Lung microvascular endothelial cell (primary cell): ENCODE results near the gene ZBTB5. TPM values are rescaled to one million over a fixed set of nuclear protein-coding genes. Genes with fewer than 3 reads are reported as not detected.
A peak's percentile ranks its signal among the peaks of the same experiment; 100 is the strongest.
"Not testable (repeated sequence)": the region's sequence is repeated elsewhere in the genome, so short reads cannot be mapped to it uniquely, and the experiment has no call there.

Source experiments
- DNase-seq, 2 donors: peaks; one replicate each; pipeline versions ENCODE4 v3.0.0 to v3.0.0-alpha.2; 2010; ENCODE audit warnings: low read depth in 2 of 2
- total RNA-seq: library from RNA; depleted of rRNA; stranded (reverse); fragments of >200 nt; gene quantifications from 2 replicates; pipeline ENCODE4 v1.2.1, GENCODE V29; 2014

The ZBTB5 gene
- total RNA-seq, 1 donor from 2014 or later = 10.3 TPM

DNA sequence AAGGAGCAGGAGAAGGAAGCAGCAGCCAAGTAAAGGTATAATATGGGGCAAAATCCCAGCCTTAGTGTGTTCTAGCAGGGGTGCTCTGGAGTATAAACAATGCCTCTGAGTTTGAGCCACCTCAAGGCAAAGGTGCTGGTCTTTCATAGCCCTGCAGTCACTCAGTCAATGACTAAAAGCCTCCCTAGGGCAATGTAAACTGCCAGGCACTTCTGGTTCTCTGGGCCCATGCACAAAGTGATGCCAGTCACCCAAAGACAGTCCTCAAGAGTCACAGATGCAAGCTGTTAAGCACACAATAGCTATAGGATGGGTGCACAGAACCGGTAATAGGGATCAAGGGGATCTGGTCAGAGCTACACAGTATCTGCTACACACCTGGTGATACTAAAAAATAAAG, 12.6 kb downstream of the ZBTB5 start:
- no peak for DNase-seq

DNA sequence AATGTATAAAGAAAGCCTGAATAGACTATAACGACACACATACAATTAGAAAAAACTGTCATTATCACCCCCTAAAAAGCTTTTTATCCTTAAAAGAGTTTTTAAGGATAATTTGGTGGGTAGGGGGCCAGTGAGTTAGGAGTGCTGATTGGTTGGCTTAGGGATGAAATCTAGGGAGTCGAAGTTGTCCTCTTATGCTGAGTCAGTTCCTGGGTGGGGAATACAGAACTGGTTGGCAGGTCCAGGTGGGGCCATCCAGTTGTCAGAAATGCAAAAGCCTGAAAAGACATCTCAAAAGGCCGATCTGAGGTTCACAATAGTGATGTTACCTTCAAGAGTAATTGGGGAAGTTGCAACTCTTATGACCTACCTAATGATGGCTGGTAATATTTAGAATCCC, 13.6 kb downstream of the ZBTB5 start:
- no peak for DNase-seq

DNA sequence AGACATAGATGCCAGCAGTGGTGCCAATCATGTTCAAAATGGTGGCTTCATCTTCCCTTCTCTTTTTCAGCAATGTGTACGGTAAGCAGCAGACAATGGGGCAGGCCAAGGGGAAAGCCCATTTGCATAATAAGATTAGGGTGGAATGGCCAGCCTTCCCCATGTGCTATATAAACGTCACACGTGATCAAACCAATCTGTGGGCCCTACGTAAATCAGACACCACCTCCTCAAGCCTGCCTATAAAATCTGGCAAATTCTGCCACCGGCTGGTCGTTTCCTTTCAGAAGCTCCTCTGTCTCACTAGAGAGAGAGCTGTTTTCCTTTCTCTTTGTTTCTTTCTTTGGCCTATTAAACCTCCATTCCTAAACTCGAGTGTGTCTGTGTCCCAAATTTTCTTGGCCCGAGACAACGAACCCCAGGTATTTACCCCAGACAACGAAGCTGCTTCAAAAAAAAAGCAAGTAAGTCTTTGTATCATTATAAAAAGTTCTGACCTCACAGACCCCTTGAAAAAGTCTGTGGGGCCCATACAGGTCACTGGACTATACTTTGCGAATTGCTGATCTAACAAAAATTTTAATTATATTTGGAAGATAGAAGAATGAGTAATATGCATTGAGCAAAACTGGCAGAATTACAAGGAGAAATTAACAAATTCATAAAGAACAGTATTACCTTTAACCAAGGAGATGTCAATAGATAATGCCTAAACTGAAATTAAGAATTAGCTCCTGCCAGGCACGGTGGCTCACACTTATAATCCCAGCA, 15.2 kb downstream of the ZBTB5 start:
- no peak for DNase-seq

DNA sequence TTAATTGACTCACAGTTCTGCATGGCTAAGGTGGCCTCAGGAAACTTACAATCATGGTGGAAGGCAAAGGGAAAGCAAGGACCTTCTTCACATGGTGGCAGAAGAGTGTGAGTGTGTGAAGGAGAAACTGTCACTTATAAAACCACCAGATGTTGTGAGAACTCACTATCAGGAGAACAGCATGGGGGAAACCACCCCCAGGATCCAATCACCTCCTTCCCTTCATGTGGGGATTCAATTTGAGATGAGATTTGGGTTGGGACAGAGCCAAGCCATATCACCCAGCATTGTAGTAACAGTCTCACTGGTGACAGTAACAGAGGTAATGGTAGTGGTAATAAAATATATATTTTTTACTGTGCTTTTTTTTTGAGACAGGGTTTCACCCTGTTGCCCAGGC, 18.1 kb downstream of the ZBTB5 start:
- no peak for DNase-seq

DNA sequence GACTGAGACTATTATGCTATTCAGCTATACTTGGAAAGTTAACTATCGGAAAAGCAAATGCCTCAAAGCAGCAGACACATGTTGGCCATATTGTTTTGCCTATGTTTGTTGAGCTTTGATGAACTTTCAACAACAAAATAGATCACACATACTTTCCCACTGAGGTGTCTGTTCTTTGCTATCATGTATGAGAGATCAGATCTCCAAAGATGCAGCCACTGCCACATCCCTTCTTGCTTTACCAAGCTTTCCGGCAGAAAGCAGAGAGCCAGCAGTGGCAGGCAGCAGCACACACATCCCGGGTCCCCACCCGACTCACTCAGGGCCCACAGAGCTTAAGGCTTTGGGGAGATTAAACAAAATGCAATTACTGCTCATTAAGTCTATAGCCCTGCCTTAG, 18.8 kb downstream of the ZBTB5 start:
- DNase-seq = no peak

DNA sequence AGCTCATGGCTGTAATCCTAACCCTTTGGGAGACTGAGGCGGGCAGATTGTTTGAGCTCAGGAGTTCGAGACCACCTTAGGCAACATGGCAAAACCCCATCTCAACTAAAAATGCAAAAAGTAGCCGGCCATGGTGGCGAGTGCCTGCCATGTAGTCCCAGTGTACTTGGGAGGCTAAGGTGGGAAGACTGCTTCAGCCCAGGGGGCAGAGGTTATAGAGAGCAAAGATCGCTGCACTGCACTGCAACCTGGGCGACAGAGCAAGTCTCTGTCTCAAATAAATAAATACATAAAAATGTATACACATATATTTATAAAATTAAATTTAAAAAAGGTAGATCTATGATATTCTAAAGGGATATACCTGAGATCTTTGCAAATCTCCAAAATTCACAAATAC, 19.4 kb downstream of the ZBTB5 start:
- DNase-seq = no peak

DNA sequence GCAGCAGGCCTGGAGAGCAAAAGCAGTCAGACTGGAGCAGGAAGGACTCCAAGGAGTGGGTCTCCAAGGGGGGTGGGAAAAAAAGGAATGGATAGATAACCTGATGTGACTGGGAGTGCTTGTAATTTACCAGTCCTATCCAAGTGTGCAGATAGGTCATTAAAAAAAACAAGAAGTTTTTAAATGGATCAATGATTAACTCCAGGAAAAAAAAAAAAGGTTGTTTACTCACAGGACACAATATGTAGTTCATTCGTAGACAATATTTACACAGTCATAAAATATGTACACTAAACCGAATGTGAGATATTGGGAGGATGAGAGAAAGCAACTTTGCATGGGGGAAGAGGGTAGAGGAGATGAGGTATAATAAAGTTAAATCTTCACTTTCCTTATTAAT, 20.4 kb downstream of the ZBTB5 start:
- no peak for DNase-seq

DNA sequence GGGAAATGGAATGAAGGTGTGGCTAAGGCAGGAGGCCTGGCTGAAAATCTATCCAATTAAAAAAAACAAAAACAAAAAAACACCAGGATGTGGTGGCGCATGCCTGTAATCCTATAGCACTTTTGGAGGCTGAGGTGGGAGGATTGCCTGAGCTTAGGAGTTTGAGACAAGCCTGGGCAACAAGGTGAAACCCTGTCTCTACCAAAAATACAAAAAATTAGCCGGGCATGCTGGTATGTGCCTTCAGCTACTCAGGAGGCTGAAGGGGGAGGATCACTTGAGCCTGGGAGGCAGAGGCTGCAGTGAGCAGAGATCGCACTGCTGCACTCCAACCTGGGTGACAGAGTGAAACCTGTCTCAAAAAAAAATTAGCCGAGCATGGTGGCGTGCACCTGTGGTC, 21.7 kb downstream of the ZBTB5 start:
- no peak for DNase-seq

DNA sequence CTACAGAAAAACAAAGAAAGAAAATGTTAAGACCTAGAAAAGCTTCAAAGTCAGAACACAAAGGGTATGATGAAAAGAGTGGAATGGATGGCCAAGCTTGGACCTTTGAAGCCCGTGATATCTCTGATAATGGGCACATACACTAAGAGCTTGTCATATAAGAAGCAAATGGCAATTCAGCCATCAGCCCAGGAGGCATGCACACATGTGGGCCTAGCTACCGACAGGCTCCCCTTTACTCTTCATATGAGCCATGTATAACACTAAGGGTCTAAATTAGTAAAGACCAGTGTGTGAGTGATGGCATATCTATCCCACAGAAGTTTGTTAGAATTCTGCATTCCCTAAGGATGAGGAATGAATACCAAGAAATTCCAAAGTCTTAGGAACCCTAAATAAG, 22.7 kb downstream of the ZBTB5 start:
- DNase-seq = no peak

DNA sequence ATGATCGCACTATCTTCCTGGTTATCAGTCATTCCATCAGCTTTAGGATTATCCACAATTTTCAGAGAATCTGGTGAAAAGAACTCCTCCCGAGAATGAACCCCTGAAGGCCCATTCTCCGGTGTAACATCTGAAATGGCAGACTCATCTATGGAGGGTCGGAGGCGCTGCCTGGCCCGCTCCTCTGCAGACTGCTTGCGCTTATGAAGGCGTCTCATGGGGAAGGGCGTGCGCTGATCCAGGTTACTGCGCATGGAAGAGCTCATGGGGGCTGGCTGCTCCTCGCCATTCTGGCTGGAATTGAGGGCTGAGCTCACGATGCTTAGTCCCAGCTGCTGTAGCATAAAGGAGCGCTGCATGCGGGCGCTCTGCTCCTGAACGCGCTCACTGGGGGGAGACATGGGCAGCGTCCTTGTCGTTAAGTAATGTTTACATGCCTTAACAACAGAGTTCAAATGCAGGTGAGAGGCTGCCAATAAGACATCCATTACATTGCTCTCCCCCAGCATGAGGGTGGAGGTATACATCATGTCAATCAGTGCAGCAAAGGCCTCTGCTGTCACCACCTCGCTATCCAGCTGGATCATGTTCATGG, 23.4 kb downstream of the ZBTB5 start:
- no peak for DNase-seq

DNA sequence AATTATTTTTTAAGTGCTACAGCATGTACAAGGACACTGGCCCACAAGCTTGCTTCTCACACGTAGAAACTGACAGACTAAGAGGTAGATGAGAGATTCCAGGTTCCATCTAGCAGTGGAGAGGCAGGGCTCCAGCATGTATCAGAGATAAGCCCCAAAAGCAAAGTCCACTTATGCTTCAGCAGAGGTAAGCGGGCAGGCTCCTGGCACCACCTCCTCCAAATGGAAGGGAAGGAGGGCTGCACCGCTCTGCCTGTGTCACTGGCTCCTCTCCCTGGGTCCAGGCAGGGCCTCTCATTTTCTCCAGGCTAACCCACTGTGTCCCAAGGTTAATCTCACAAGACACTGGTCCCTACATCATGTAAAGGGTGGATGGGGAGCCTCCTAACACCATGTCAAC, 26.9 kb downstream of the ZBTB5 start:
- DNase-seq = no peak

DNA sequence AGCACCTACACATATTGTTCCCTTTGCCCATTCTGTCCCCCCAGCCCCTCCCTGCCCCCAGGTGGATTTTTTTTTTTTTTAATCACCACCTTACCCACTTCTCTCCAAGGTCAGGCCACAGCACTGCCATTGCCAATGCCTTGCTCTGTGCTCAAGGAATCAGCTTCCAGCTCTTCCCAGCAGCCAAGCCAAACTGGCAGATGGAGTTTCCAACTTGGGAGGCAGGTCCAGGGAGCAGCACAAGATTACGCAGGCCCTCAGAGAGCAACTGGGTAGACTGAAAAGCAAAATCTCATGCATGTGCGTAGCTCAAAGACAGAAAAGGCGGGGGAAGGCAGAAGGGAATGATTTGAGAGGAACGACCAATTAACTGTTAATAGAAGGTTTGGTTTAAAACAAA, 27.6 kb downstream of the ZBTB5 start:
- DNase-seq = no peak

DNA sequence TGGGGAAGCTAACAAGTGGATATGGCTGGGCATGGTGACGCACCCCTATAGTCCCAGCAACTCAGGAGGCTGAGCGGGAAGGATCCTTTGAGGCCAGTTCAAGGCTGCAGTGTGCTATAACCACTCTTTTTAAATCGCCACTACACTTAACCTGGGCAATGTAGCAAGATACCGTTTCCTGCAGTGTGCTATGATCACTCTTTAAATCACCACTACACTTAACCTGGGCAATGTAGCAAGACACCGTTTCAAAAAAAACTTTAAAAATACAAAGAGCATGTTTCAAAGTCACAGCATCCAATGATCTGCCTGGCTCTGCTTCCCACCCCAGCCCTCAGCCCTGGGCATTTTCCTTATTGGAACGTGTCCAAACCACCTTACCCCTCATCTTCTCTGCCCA, 28.2 kb downstream of the ZBTB5 start:
- no peak for DNase-seq

DNA sequence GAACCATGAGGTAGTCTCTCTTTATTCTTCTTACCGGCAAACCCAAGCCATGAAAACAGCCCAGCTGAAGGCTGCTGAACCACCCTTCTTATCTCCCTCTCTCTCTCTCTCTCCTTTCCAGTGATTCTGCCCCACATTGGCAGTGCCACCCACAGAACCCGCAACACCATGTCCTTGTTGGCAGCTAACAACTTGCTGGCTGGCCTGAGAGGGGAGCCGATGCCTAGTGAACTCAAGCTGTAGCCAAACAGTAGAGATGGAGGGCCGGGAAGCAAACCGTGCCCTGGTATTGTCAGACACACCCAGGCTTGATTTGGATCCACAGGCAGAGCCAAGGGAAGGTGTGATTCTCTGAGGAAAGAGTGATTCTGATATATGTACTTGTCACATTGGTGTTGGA, 28.7 kb downstream of the ZBTB5 start:
- no peak for DNase-seq

DNA sequence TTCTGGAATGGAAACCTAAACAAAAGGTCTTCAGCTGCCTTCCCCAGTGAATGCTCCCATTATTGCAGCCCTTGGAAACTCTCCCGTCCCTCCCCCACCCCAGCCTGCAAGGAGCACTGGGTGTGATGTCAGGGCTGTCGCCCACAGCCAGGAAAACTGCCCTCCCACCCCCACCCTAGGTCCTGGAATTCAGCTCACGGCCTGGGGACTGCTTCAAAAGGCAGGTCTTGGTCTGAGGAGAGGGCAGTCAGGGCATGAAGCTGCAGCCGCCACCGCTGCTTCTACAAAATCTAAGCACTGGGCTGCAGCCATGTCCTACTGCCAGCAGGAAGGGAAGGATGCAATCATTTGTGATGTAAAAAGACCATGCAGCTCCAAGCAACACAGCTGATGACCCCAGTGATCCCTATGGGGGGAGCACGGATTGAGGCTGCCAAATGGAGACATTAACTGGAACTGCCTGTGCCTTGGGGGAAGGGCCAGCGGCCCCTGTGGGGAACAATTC, 31.3 kb downstream of the ZBTB5 start:
- peak in 1 of 2 donors; percentile 17 for DNase-seq

DNA sequence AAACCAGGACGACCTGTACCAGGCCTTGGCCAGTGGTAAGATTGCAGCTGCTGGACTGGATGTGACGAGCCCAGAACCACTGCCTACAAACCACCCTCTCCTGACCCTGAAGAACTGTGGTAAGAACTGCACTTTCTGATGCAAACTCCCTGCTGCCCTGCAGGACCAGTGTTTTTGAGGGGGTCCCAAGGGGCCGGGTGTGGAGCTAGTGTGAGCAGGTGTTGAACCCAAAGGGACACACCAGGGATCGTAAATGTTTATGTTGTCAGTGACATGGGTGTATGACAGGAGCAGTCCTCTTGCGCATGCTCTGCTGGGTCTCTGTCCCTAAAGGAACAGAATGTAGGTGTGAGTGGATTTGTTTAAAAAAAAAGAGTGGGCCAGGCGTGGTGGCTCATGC, 33.2 kb downstream of the ZBTB5 start:
- no peak for DNase-seq

DNA sequence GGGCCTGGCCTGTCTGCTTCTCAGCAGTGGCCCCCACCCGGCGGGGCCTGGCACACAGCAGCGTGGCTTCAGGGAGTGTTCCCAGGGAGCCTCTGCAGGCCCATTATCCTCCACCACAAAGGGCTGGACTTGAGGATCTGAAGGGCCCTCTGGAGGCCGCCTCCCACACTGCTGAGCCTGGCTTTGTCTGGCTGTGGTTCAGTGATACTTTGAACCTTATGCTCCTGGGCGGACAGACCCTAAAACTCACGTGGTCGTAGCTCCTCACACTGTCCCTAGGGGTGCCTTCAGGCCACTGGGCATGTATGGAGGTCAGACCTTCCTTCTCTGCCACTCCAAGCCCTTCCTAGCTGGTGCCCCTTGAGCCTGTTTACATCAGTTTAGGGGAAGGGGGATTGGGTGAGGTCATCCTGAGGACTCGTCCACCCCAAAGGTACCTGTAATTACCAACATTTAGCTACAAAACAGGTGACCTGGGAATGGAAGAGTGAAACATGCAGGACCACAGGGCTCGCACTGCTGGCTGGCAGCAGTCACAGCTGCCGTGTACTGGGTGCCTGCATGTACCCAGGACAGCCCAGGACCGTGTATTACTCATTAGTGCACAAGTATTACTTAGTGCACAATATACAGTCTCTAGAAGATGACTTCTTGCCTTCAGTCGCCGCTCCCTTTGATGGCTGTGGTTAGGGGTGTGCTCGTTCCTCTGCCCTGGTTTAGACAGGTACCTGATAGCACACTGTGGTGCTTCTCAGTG, 34.2 kb downstream of the ZBTB5 start:
- no peak for DNase-seq

DNA sequence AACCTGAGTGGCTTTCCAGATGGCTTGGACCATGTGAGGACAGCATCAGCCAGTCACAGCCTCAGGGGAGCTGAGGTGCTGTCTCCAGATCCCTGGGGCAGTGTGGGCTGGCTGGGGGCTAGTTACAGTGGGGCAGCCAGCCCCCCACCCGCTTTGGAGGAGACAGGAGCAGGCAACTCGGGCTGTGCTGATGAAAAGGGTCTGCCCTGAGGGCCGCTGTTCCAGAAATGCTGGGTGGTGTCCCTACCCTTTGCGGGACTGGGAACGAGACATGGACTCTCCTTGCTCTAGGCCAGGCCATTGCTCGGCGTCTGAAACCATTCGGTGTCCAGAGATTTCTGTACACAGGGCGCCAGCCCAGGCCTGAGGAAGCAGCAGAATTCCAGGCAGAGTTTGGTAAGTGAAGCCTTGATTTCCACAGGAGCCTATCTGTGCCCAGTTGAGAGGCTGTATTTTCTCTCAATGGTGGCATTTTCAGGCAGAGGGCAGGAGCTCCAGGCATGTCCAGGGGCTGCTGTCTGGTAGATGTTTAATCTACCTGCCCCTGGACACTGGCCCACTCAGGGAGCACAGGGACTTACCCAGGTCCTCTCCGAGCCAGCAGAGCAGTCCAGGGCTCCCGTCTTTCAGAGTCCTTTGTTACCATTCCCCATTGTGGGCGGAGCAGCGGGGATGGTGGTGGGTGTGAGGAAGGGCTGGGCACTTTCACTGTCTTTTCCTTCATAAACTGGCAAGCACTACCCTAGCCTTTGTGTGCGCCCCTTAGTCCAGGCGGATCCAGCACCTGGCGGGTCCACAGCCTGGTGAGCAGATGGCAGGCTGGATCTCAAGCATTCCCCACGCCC, 35.6 kb downstream of the ZBTB5 start:
- no peak for DNase-seq

DNA sequence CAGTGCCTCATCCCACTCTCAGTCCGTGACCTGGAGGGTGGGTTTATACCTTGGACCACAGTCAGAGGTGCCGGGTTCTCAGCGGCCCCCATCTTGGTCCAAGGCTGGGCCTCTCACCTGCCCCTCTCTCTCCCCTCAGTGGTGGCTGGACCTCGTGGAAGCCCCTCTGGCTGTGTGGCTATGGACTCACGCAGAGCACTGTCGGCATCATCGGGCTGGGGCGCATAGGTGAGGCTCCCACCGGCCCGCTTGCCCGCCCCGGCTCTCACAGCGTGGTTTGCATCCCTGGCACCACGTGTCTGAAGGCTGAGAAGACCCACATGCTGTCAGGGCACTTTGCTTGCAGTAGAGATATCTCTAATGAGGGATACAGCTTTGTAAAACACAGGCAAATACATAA, 36.9 kb downstream of the ZBTB5 start:
- no peak for DNase-seq

DNA sequence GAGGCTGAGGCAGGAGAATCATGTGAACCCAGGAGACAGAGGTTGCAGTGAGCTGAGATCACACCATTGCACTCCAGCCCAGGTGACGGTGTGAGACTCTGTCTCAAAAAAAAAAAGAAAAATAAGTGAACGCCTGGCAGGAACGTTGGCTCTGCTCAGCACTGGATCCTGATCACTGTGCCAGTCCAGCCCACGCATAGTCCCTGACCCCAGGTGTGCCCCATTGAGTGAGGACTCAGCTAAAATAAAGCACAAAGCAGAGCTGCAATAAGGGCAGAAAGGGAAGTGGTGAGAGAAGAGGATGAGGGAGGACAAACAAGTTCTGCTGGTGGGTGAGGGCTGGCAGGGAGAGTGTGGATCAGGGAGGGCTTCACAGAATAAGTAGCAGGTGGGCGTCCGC, 38.4 kb downstream of the ZBTB5 start:
- no peak for DNase-seq

DNA sequence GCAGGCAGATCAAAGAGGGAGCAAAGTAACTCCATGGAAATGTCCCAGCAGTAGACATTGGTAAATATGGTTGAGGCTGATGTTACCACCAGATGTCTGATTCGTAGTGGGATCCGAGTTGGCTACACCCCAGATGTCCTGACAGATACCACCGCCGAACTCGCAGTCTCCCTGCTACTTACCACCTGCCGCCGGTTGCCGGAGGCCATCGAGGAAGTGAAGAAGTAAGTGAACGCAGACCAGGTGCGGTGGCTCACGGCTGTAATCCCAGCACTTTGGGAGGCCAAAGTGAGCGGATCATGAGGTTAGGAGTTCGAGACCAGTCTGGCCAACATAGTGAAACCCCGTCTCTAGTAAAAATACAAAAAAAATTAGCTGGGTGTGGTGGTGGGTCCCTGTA, 38.8 kb downstream of the ZBTB5 start:
- DNase-seq = not testable (repeated sequence)

DNA sequence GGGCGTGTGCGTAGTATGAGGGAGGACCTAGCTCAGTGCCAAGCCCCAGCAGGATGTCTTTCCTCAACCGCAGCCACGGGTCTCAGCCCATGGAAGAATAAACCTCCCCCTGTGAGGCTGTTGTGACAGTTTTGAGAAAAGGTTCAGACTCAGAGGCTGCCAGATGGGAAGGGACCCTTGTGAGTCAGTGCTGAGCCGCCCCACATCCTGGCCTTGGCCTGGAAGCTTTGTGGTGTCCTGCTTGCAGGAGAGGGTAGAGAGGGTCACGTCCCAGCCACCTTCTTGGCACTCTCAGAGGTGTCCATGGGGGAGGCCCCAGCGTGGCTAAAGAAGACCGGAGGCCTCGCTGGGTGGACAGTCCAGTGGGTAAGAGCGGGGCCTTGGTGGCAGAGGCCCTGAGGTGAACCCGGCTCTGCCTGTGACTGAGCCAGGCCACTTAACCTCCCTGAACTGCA, 39.9 kb downstream of the ZBTB5 start:
- DNase-seq = no peak
